ENCODE measurements around the gene PAK4. TPM values are rescaled to one million over a fixed set of nuclear protein-coding genes. Genes with fewer than 3 reads are reported as not detected.

PAK4 gene
- total and polyA plus RNA-seq, 2 experiments from 2014 or later: 20.3 to 39.6 TPM

- 77% methylated on average over 12 of the region's 12 CpGs for WGBS (ENCODE audit: low lambda C conversion rate, missing lambda C conversion rate)
- peaks cover 66% of the 10 kb centered on the region for H3K4me1 ChIP-seq (ENCODE audit: insufficient read depth)
Observed at GRCh38 chr19:39136225-39136940, 10.8 kb downstream of the PAK4 start.

GRCh38 chr19:39137131-39137530 is 11.5 kb downstream of the PAK4 start:
- Histone ChIP-seq H2AFZ (no peak overlapping the region), H3K4me2 (no peak overlapping the region), H3K4me3 (no peak overlapping the region), H3K4me1 (ENCODE audit: insufficient read depth) (peaks cover 62% of the 10 kb centered on the region), H3K27me3 (no peaks in the 10 kb centered on the region), H3K36me3 (replicated peaks; ENCODE audit: insufficient read depth, low read depth) (no peaks in the 10 kb centered on the region), H3K9me3 (ENCODE audit: low read depth) (no peaks in the 10 kb centered on the region), H3K27ac (no peak overlapping the region), H4K20me1 (ENCODE audit: insufficient read depth, poor library complexity, severe bottlenecking) (peaks cover 66% of the 10 kb centered on the region), H3K79me2 (peaks cover 99% of the 10 kb centered on the region), H3K9me2 (replicated peaks; ENCODE audit: insufficient read depth) (no peaks in the 10 kb centered on the region)
- TF ChIP-seq CTCF (IDR thresholded peaks at IDR 0.05; ENCODE audit: poor library complexity) (no peak), EZH2phosphoT487 (IDR thresholded peaks at IDR 0.05; ENCODE audit: low read depth, severe bottlenecking, unreplicated experiment) (no peak), EZH2 (IDR thresholded peaks at IDR 0.05; ENCODE audit: borderline replicate concordance) (no peak)
- DNase-seq (ENCODE audit: low spot score): no peak
- WGBS (ENCODE audit: low lambda C conversion rate, missing lambda C conversion rate): 85% methylated on average over 12 of the region's 12 CpGs

More at GRCh38 chr19:39136225-39136940, 10.8 kb downstream of the PAK4 start:
- H3K79me2 ChIP-seq: peaks cover 99% of the 10 kb centered on the region
- no peaks in the 10 kb centered on the region for H3K9me2 ChIP-seq (replicated peaks; ENCODE audit: insufficient read depth)
- peaks cover 74% of the 10 kb centered on the region for H4K20me1 ChIP-seq (ENCODE audit: insufficient read depth, poor library complexity, severe bottlenecking)
- no peak overlapping the region for H3K4me3 ChIP-seq
- H3K27me3 ChIP-seq: no peaks in the 10 kb centered on the region
- H3K36me3 ChIP-seq (replicated peaks; ENCODE audit: insufficient read depth, low read depth): no peaks in the 10 kb centered on the region
- H3K4me2 ChIP-seq: no peak overlapping the region
- DNase-seq (ENCODE audit: low spot score): no peak
- H3K27ac ChIP-seq: no peak overlapping the region
- H2AFZ ChIP-seq: no peak overlapping the region
- H3K9me3 ChIP-seq (ENCODE audit: low read depth): no peaks in the 10 kb centered on the region
- TF ChIP-seq CTCF (IDR thresholded peaks at IDR 0.05; ENCODE audit: poor library complexity): no peak
- no peak for TF ChIP-seq EZH2phosphoT487 (IDR thresholded peaks at IDR 0.05; ENCODE audit: low read depth, severe bottlenecking, unreplicated experiment)
- no peak for TF ChIP-seq EZH2 (IDR thresholded peaks at IDR 0.05; ENCODE audit: borderline replicate concordance)

DNA sequence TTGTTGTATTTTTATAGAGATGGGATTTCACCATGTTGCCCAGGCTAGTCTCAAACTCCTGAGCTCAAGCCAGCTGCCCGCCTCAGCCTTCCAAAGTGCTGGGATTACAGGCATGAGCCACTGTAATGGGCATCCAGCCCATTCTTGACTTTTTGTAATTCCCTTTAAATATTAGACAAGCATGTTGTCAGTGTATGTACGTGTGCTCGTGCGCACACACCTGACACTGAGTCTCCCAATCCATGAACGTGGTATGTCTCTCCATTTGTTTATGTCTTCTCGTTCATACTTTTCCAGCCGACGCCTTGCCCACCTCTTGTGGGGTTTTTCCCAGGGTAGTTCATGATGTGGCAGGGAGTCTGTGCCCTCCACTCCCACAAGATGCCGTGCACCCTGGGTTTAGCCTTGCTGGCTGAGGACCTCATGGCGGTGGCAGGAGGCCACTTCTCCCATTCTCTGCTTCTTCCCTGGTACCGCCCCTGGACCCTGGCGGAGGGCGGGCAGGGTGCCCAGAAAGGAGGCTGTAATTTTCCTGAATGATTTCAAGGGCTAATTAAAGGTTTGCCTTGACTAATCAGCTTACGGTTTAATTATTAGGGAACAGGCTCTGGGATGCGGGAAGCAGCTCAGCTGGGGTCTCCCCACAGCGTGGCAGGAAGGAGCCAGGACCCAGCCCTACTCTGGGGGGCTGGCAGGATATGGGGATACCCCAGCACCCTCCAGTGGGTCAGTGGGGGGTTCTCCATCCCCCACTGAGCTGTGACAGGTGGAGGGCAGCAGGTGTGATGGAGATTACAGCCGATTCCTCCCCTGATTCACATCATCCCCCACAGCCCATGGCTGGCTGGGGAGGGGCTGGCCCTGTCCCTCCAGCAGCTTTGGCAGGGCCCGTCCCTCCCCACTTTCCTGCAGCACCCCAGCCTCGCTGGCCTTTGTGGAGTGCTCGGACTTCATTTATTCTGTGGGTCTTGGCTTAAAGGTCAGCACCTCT is 12.9 kb downstream of the PAK4 start:
- no peak for DNase-seq (ENCODE audit: low spot score)
- peak overlapping the region; percentile 48 for H3K4me2 ChIP-seq
- no peaks in the 10 kb centered on the region for H3K36me3 ChIP-seq (replicated peaks; ENCODE audit: insufficient read depth, low read depth)
- no peaks in the 10 kb centered on the region for H3K9me2 ChIP-seq (replicated peaks; ENCODE audit: insufficient read depth)
- H3K9me3 ChIP-seq (ENCODE audit: low read depth): no peaks in the 10 kb centered on the region
- peaks cover 50% of the 10 kb centered on the region for H3K4me1 ChIP-seq (ENCODE audit: insufficient read depth)
- H3K27ac ChIP-seq: peak overlapping the region; percentile 84
- peaks cover 53% of the 10 kb centered on the region for H4K20me1 ChIP-seq (ENCODE audit: insufficient read depth, poor library complexity, severe bottlenecking)
- no peak overlapping the region for H2AFZ ChIP-seq
- no peak overlapping the region for H3K4me3 ChIP-seq
- H3K27me3 ChIP-seq: no peaks in the 10 kb centered on the region
- peaks cover 99% of the 10 kb centered on the region for H3K79me2 ChIP-seq
- WGBS (ENCODE audit: low lambda C conversion rate, missing lambda C conversion rate): 83% methylated on average over 20 of the region's 20 CpGs
- no peak for TF ChIP-seq CTCF (IDR thresholded peaks at IDR 0.05; ENCODE audit: poor library complexity)
- TF ChIP-seq EZH2 (IDR thresholded peaks at IDR 0.05; ENCODE audit: borderline replicate concordance): no peak
- no peak for TF ChIP-seq EZH2phosphoT487 (IDR thresholded peaks at IDR 0.05; ENCODE audit: low read depth, severe bottlenecking, unreplicated experiment)
